Activated CD8-positive, alpha-beta memory T cell treated with anti-CD3 and anti-CD28 coated beads for 24 hours (primary cell): Measurements from ENCODE around the gene TENM4.

Source experiments
- DNase-seq: peaks from one replicate; pipeline ENCODE4 v3.0.0-alpha.2; 2020

Gene TENM4

DNA sequence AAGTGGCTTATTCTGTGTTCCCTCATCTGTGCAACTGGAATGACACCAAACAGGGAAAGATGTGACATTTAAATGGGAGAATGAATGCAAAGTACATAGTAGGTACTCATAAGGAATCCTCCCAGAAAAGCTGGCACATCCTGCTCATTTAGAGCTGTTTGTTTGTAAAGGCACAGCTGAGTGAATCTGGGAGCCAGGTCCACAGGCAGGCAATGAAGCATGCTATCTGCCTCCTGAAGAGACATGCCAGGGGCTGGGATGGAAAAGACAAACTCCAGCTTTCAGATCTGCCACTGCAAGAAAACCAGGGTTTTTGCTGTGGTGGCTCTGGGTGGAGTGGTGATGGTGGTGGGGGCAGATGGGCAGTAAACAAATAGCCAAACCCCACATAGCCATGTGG is 150.1 kb downstream of the TENM4 start:
- no peak for DNase-seq

- DNase-seq = no peak
Measured at GRCh38 chr11:79287952-79288351, 152.9 kb downstream of the TENM4 start.

DNA sequence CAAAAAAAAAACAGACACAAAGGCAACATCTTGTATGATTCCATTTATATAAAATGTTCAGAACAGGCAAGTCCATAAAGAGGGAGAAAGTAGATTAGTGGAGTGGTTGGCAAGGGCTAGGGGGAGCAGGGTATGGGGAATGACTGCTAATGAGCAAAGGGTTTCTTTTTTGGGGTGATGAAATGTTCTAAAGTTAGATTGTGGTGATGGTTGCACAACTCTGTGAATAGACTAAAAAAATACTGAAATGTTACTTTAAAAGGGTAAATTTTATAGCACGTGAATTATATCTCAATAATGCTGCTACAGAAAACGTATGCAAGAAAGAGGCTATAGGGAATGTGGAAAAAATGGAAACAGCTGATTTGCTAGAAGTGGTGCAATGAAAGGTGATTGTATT is 155.1 kb downstream of the TENM4 start:
- DNase-seq = no peak

- DNase-seq = no peak
Measured at GRCh38 chr11:79276736-79277325, 164.0 kb downstream of the TENM4 start.

DNA sequence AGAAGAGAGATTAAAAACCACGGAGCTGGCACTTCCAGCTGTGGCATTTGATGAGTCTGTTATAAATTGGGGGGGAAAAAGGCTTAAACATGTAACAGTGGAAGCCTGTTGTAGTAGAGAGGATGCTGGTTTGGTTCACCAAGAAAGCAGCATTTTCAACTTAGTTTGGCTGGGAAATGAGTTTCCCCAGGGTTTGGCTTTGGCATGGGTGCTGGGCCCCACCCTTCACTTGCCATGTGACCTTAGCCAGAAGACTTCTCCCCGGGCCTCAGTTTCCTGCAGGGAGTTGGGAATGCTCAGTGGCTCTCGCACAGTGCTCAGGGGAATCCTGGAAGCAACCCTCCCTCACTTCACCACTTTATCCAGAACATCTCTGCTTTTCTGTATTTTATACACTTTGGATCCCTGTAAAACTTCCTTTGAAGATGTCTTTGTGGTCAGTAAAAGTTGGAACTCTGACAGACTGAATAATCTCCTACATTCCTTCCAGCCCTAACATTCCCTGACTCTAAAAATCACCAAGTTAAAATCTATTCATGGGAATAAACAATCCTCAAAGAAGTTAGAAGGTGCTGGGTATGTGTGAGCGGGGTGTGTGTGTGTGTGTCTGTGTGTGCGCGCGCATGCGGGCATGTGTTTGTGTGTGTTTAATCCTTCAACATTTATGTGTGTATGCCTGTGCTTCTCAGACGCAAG is 166.0 kb downstream of the TENM4 start:
- no peak for DNase-seq

DNA sequence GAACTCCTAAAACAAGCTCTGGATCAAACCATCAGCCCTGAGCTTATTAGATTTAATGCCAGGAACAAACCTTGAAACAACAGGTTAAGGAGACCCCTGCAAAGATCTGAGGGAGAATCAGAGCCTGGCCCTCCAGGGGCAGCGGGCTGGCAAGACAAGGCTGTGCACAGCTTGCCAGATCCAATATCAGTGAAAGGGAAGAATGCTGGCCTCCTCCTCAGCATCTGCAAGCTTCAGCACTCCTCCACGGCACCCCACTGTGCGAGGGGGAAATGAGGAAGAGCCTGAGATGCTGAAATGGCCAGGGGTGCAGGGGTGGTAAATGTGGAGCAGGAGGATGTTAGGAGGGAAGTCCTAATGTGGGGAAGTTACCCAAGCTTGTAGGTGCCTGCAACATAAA is 167.0 kb downstream of the TENM4 start:
- no peak for DNase-seq

GRCh38 chr11:79269611-79270307 is 171.1 kb downstream of the TENM4 start:
- no peak for DNase-seq

- DNase-seq = no peak
Measured at GRCh38 chr11:79266396-79266795, 174.4 kb downstream of the TENM4 start.

GRCh38 chr11:79265756-79266322 is 175.0 kb downstream of the TENM4 start:
- no peak for DNase-seq

DNA sequence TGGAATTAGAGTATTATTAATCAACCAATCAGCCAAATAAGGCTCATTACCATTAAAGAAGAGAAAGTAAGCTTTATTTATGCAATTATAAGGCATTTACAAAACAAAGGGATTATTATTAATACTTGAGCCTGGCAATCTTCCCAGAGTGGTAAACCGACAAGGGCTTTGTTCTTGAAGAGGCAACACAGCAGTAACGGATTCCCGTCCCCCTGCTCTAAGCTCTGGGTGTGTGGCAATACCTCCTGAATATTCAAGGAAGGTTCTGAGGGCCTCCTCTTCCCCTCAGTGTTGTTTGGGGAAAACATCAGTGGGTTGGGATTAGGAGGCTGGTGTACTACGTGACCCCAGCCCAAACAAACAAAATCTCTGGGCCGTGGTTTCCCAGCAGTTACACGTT is 176.5 kb downstream of the TENM4 start:
- DNase-seq = no peak

GRCh38 chr11:79263001-79263400 is 177.8 kb downstream of the TENM4 start:
- DNase-seq = no peak

GRCh38 chr11:79262221-79262620 is 178.6 kb downstream of the TENM4 start:
- DNase-seq = no peak

DNA sequence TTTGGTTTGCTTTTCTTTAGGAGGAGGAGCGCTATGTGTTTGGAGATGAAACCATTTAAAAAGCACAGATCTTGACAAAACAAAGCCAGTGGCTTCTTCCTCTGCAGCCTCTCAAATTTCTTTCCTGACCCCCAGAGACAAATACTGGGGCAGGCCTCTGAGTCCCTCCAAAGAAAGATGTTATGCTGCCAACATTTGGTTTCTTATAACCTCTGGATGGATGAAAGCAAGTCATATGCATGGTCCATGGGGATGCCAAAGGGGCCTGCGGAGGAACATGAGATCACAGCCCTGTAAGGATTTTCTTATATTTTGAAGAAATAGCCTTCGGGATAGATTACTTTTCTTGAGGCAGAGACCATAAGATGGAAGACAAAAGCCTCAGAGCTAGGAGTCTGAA is 179.1 kb downstream of the TENM4 start:
- no peak for DNase-seq

DNA sequence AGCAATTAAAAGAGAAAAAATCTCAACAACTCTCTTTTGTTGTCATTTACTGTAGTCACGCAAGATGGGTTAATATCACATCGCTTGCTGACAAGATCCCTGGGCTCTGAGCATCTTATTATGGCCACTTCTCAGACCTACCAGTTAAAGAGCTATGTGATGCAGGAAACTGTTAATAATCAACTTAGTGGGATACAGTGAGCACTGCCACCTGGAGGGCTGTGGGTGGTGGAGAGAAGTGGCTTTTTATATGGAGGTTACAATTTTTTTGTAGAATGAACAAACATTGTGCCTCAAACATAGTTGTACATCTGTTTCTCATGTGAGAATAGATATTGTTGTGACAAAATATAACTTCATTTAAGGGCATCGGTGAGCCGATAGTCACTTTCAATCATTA is 181.0 kb downstream of the TENM4 start:
- DNase-seq = no peak

DNA sequence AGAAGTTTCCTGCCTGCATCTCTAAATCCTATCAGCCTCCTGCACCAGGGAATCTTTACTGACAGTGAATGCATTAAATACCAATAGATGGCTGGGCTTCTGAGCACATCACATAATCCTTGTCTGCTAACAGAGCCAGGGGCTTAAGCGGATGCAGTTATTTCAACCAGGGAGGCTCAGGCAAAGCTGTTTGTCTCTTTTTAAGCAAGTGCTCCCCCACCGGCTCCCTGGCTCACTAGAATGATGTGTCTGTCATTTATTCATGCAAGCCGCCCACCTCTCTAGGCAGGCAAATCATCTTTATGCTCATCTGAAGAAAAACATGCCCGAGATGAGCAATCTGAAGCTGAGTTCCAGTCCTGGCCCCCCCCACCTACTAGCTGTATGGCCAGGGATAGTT is 182.3 kb downstream of the TENM4 start:
- no peak for DNase-seq

DNA sequence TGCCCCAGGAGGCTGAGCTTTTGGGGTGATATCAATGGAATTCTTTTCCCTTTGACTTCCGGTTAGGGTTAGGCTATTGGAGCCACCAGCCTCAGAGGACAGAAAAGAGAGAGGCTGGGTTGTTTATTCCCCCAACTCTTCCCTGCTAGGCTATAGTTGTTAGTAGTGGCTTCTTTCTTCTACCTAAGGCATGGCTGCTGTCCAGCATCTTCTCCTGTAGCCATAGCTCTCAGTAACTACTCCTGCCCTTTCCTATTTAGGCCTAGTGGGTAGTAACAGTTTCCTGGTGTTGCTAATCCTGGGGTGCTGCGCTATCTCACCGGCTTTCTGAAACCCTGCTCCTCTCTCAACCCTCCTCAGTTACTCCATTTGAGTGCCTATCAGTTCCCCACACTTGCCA is 184.9 kb downstream of the TENM4 start:
- no peak for DNase-seq

GRCh38 chr11:79253280-79253679 is 187.6 kb downstream of the TENM4 start:
- DNase-seq = no peak

DNA sequence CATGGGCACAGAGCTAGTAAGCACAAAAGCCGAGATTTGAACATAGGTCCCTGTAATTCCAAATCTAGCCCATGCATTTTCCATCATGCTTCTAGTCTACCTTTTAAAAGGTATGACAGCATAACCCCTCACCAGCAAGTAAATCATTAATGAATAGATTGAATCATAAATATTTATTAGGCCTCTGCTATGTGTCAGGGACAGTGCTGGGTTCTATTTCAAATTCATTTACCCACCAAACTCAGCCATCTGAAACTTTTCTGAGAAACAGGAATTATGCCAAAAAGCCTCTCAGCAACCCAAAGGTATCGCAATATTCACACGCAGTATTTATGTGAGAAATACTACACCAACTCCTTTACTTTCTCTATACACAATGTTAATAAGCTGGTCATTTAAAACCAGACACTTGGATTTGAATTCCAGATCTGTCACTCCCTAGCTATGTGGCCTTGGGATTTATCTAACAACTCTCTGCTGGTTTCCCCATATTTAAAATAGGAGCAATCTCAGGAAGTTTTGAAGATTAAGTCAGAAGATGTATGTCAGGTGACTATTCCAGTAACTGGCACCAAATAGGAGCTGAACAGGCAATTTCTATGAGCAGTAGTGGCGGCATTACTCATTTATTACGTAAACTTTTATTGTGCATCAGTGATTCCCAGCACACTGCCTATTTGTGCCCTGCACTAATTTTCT is 191.4 kb downstream of the TENM4 start:
- no peak for DNase-seq

DNA sequence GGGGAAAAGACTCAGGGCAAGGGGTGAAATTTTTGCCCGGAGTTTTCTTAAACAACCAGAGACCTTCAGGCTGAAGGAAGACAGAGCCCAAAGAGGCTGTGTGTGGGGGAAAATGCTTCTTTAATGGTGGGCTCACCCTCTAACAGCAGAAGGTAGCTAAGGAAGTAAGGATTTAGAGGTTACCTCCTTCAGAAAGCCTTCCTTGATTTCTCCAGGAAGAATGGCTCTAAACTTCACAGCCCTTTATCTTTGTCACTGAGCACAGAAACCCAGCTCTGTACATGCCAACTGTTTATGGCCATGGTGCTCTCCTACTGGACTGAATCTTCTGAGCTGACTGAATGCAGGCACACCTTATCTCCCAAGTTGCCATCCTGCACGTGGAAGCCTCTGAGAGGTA is 196.0 kb downstream of the TENM4 start:
- no peak for DNase-seq

- DNase-seq = no peak
Measured at GRCh38 chr11:79244241-79244772, 196.5 kb downstream of the TENM4 start.

DNA sequence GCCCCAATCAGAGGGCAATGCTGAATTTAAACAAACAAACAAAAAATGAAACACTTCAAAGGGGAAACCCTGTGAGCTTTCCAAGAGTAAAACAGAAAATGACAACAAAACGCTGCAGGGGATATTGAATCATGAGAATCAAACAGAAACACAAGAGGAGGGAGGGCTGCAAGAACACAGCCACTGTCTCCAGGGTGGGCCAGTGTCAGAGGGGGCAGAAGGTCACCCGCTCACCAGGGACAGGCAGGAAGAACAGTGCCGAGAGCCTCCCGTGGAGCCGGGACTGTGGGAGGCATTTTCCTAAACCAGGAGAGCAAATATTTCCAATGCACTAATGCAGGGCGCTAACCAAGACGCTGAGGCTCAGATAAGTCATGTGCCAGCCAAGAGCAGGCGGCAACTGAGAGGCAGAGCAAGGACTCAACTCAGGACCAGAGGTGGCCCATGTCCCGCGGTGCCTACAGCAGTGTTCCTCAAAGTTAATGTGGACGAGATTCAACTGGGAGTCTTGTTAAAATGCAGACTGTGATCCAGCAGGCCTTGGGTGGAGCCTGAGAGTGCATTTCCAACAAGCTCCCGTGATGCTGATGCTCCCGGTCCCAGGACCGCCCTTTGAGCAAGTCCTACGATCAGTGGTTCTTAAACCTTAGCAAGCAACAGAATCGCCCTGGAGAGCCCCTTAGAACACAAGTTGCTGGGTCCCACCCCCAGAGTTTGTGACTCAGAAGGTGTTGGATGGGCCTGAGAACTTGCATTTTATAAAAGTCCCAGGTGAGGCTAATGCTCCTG is 197.2 kb downstream of the TENM4 start:
- no peak for DNase-seq

GRCh38 chr11:79242616-79243015 is 198.2 kb downstream of the TENM4 start:
- no peak for DNase-seq
